GM21825 (cell line): ENCODE results near the gene BCAS3.

Experiments used
- ATAC-seq: cut with Tn5 transposase; IDR thresholded peaks from one replicate; pipeline ENCODE4 v1.9.1; 2021; ENCODE audit warnings: mild to moderate bottlenecking, moderate library complexity; ENCODE audit not compliant: unreplicated experiment

The BCAS3 gene

GRCh38 chr17:61267847-61268246 is 590.2 kb downstream of the BCAS3 start:
- no peak for ATAC-seq

- no peak for ATAC-seq
These were observed 597.7 kb downstream of the BCAS3 start for GRCh38 chr17:61275395-61275794.

GRCh38 chr17:61276806-61277205 is 599.2 kb downstream of the BCAS3 start:
- no peak for ATAC-seq

GRCh38 chr17:61279476-61280145 is 602.0 kb downstream of the BCAS3 start:
- no peak for ATAC-seq

- no peak for ATAC-seq
These were observed 602.7 kb downstream of the BCAS3 start for GRCh38 chr17:61280338-61280737.

- ATAC-seq, result no peak
These were observed 603.2 kb downstream of the BCAS3 start for GRCh38 chr17:61280851-61281250.

- no peak for ATAC-seq
These were observed 604.7 kb downstream of the BCAS3 start for GRCh38 chr17:61282377-61282776.

- ATAC-seq, result no peak
These were observed 605.4 kb downstream of the BCAS3 start for GRCh38 chr17:61283043-61283442.

- ATAC-seq, result no peak
These were observed 606.5 kb downstream of the BCAS3 start for GRCh38 chr17:61284174-61284573.

- no peak for ATAC-seq
These were observed 607.1 kb downstream of the BCAS3 start for GRCh38 chr17:61284746-61285145.

GRCh38 chr17:61285526-61286320 is 608.1 kb downstream of the BCAS3 start:
- ATAC-seq, result no peak

GRCh38 chr17:61286449-61286848 is 608.8 kb downstream of the BCAS3 start:
- no peak for ATAC-seq

- no peak for ATAC-seq
These were observed 612.0 kb downstream of the BCAS3 start for GRCh38 chr17:61289408-61290385.

- no peak for ATAC-seq
These were observed 614.0 kb downstream of the BCAS3 start for GRCh38 chr17:61291451-61292285.

- ATAC-seq, result no peak
These were observed 616.6 kb downstream of the BCAS3 start for GRCh38 chr17:61294286-61294685.

GRCh38 chr17:61294777-61295176 is 617.1 kb downstream of the BCAS3 start:
- ATAC-seq, result no peak

GRCh38 chr17:61296058-61296457 is 618.4 kb downstream of the BCAS3 start:
- no peak for ATAC-seq

- no peak for ATAC-seq
These were observed 622.2 kb downstream of the BCAS3 start for GRCh38 chr17:61299517-61300513.
